GM19239 (cell line): ENCODE results near the gene ARHGAP45.

Experiments used
- DNase-seq: peaks from one replicate; pipeline ENCODE4 v3.0.0; 2011; ENCODE audit warnings: low spot score; ENCODE audit not compliant: insufficient read length
- FAIRE-seq: peaks from 2 replicates; lab custom pipeline; 2011; peaks lifted over from hg19 to GRCh38; lab: Jason Lieb, UNC

Gene ARHGAP45

GRCh38 chr19:1038978-1039645 is 27.9 kb upstream of the ARHGAP45 start:
- DNase-seq (no peak), FAIRE-seq (no peak)

- DNase-seq (peak; percentile 83), FAIRE-seq (peak; percentile 94)
Measured at GRCh38 chr19:1039646-1040475, 27.1 kb upstream of the ARHGAP45 start, which contains the start of gene ABCA7. TSS of gene ABCA7 (plus strand) at chr19:1040107. CDS start at chr19:1041362, 1,255 bp downstream.

GRCh38 chr19:1040476-1041271 is 26.3 kb upstream of the ARHGAP45 start:
- peak; percentile 99 for DNase-seq
- peak; percentile 100 for FAIRE-seq

GRCh38 chr19:1041272-1041834 is 25.6 kb upstream of the ARHGAP45 start:
- FAIRE-seq (no peak), DNase-seq (no peak)

GRCh38 chr19:1041835-1042685 is 24.9 kb upstream of the ARHGAP45 start:
- DNase-seq (no peak), FAIRE-seq (no peak)

GRCh38 chr19:1042689-1043511 is 24.1 kb upstream of the ARHGAP45 start:
- FAIRE-seq (no peak), DNase-seq (no peak)

- peak; percentile 75 for DNase-seq
- FAIRE-seq: peak; percentile 76
Measured at GRCh38 chr19:1045247-1045603, 21.7 kb upstream of the ARHGAP45 start.

- DNase-seq: no peak
- no peak for FAIRE-seq
Measured at GRCh38 chr19:1046117-1046626, 20.8 kb upstream of the ARHGAP45 start.

- no peak for FAIRE-seq
- no peak for DNase-seq
Measured at GRCh38 chr19:1046836-1047695, 19.9 kb upstream of the ARHGAP45 start.

GRCh38 chr19:1047696-1048147 is 19.2 kb upstream of the ARHGAP45 start:
- FAIRE-seq: no peak
- DNase-seq: no peak

- FAIRE-seq (no peak), DNase-seq (no peak)
Measured at GRCh38 chr19:1049106-1049505, 17.9 kb upstream of the ARHGAP45 start.

- FAIRE-seq (no peak), DNase-seq (no peak)
Measured at GRCh38 chr19:1049800-1050199, 17.2 kb upstream of the ARHGAP45 start.

- FAIRE-seq (no peak), DNase-seq (no peak)
Measured at GRCh38 chr19:1050989-1051788, 15.8 kb upstream of the ARHGAP45 start.

- DNase-seq: no peak
- FAIRE-seq: no peak
Measured at GRCh38 chr19:1051791-1052190, 15.2 kb upstream of the ARHGAP45 start.

- no peak for DNase-seq
- no peak for FAIRE-seq
Measured at GRCh38 chr19:1052349-1052975, 14.5 kb upstream of the ARHGAP45 start.
